Measurements from ENCODE around the gene TIGD2. TPM values are rescaled to one million over a fixed set of nuclear protein-coding genes. Genes with fewer than 3 reads are reported as not detected.

The TIGD2 gene
- total RNA-seq, 4 donors from 2014 or later, result 1.9 to 3.6 (median 2.0) TPM

DNA sequence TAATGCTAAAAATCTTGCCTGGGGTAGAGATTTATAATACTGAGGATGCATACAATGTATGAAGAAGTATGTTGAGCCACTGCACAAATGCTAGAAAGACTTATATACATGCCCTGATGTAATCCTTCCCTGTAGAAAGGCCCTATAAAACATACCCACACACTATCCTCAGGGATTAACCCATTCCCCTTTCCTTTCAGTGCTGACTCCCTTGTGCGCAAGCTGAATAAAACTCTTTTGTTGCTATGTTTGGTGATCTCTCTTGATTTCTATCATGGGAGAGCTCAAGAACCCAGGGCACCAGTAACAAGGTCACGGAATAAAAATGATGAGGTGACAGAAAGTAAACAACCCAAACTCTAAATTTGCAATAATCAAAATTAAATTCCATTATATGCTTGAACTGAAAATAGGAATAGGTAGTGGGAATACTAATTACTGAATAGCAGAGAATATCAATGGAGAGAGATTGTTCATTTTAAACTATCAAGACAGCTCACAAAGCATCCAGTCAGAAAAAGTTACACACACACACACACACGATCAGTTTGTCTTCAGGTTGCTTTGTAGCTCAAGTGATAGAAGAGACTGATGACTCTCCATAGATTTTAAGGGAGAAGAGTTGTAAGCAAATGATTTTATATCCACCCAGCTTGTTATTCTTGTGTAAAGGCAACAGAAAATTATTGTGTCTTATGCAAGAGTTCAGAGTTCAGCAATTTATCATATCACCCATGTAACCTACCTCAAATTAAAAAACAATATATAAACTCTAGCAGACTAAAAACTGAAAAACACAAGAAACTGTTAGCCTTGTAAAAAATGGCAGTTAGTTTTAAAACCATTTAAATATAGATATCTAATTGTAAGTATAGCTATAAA lies 14.8 kb downstream of the TIGD2 start:
- TF ChIP-seq EP300 (IDR thresholded peaks at IDR 0.05), result no peak
- TF ChIP-seq, protein P1, sequence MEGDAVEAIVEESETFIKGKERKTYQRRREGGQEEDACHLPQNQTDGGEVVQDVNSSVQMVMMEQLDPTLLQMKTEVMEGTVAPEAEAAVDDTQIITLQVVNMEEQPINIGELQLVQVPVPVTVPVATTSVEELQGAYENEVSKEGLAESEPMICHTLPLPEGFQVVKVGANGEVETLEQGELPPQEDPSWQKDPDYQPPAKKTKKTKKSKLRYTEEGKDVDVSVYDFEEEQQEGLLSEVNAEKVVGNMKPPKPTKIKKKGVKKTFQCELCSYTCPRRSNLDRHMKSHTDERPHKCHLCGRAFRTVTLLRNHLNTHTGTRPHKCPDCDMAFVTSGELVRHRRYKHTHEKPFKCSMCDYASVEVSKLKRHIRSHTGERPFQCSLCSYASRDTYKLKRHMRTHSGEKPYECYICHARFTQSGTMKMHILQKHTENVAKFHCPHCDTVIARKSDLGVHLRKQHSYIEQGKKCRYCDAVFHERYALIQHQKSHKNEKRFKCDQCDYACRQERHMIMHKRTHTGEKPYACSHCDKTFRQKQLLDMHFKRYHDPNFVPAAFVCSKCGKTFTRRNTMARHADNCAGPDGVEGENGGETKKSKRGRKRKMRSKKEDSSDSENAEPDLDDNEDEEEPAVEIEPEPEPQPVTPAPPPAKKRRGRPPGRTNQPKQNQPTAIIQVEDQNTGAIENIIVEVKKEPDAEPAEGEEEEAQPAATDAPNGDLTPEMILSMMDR (IDR thresholded peaks at IDR 0.05), result no peak
- no peak for TF ChIP-seq POLR2A (IDR thresholded peaks at IDR 0.05)
- Histone ChIP-seq H3K4me1 (no peaks in the 10 kb centered on the region), H3K4me3 (no peak overlapping the region), H3K9me3 (no peaks in the 10 kb centered on the region), H3K27ac (no peak overlapping the region), H3K36me3 (no peaks in the 10 kb centered on the region), H3K27me3 (no peaks in the 10 kb centered on the region)
- WGBS, 2 donors, result 64 to 69% methylated on average over 3 of the region's 3 CpGs
- DNase-seq (ENCODE audit: low spot score in 2 of 2), result no peak

DNA sequence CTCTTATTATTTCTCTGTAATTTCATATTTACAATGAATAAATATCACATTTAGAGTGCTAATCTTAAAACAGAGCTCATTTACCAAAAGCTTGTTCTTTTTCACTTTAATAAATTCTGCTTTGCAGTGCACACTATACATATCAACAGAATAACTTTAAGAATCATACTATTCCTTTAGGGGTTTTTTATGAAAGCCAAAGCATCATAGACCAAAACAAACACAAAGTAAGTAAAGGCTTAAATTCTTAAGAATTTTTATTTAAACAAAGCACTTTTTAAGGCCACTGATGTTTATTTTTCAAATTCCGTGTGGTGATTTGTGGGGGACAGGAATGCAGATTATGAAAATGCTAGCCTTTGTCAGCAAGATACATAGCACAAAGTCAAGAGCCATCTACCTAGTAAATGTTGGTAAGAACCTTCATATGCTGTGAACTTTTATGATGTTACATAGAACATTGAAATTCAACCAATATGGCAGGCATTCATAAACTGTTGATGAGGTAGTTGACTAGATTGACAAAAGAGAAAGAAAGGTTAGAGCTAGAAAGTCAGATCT lies 17.8 kb downstream of the TIGD2 start:
- no peaks in the 10 kb centered on the region for H3K36me3 ChIP-seq
- no peaks in the 10 kb centered on the region for H3K9me3 ChIP-seq
- no peak overlapping the region for H3K4me3 ChIP-seq
- no peaks in the 10 kb centered on the region for H3K4me1 ChIP-seq
- DNase-seq (ENCODE audit: low spot score in 2 of 2), result no peak
- no peaks in the 10 kb centered on the region for H3K27me3 ChIP-seq
- no peak overlapping the region for H3K27ac ChIP-seq
- WGBS, 2 donors, result 33 to 46% methylated on average over 1 of the region's 1 CpG
- TF ChIP-seq, protein P1 (IDR thresholded peaks at IDR 0.05), result no peak
- TF ChIP-seq EP300 (IDR thresholded peaks at IDR 0.05), result no peak
- TF ChIP-seq POLR2A (IDR thresholded peaks at IDR 0.05), result no peak

DNA sequence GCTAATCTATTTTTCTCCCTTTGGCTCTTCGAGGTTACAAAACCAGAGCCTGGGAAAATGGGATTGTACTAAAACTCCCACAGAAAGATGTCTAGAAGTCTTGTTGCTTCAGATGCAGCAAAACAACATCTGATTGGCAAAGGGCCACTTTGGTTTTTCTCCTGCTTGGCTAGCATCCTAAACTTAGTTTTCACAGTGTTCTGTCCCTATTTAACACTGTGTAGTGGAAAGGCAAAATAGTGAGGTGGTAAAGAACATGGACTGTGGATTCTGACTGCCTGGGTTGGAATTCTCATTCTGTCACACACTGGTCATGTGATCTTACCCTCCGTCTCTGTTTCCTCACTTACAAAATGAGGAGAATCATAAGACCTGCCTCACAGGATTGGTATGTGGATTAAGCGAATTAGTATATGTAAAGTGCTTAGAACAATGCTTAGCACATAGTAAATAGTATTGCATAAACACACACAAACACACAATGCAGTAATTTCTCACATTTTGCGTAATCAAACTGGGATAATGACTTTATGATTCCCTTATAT lies 23.5 kb downstream of the TIGD2 start:
- DNase-seq (ENCODE audit: low spot score in 2 of 2), result peak in 1 of 2 donors; percentile 28
- no peaks in the 10 kb centered on the region for H3K9me3 ChIP-seq

DNA sequence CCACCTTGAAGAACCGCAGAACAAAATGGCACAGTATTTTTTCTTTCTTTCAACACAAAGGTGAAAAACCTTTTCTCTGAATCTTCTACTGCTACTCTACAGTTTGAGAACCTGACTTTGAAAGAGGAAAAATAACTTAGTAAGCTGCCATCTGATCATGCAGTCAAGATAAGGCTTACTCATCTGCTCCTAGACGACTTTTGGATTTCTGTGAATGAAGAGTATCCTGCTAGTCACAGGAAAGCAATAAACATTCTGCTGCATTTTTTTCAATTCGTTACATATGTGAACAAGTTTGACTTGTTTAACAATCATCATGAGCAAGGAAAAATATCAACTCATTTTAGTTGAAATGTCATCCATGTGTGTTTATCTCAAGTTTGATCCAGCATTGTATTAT lies 25.2 kb downstream of the TIGD2 start:
- Histone ChIP-seq H3K9me3 (no peaks in the 10 kb centered on the region), H3K27ac (no peak overlapping the region), H3K4me1 (peaks cover 0 to 8% (median 2%) of the 10 kb centered on the region in 4 donors), H3K4me3 (no peak overlapping the region), H3K27me3 (no peaks in the 10 kb centered on the region), H3K36me3 (no peaks in the 10 kb centered on the region)
- DNase-seq (ENCODE audit: low spot score in 2 of 2), result no peak
- TF ChIP-seq POLR2A (IDR thresholded peaks at IDR 0.05), result no peak
- no peak for TF ChIP-seq EP300 (IDR thresholded peaks at IDR 0.05)
- 55 to 57% methylated on average over 3 of the region's 3 CpGs for WGBS, 2 donors

More for the DNA sequence above, 23.5 kb downstream of the TIGD2 start:
- no peak overlapping the region for H3K4me3 ChIP-seq
- TF ChIP-seq EP300 (IDR thresholded peaks at IDR 0.05) (peak in 1 of 2 donors; percentile 14), POLR2A (IDR thresholded peaks at IDR 0.05) (no peak)
- TF ChIP-seq, protein P1 (IDR thresholded peaks at IDR 0.05), result no peak
- no peaks in the 10 kb centered on the region for H3K36me3 ChIP-seq
- no peaks in the 10 kb centered on the region for H3K27me3 ChIP-seq
- H3K27ac ChIP-seq, result no peak overlapping the region
- 35 to 40% methylated on average over 4 of the region's 4 CpGs for WGBS, 2 donors
- peaks cover 0 to 8% (median 2%) of the 10 kb centered on the region in 4 donors for H3K4me1 ChIP-seq

DNA sequence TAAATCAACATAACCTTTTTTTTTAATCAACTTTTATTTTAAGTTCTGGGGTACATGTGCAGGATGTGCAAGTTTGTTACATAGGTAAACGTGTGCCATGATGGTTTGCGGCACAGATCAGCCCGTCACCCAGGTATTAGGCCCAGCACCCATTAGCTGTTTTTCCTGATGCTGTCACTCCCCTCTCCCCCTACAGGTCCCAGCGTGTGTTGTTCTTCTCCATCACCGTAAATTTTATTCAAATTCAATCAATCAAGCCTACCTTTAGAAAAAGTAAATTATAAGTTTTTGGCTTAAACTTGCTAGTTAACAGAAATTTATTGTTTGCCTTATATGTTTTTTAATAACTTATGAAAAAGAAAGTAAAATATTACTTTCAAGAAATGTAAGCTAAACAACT lies 25.9 kb downstream of the TIGD2 start:
- Histone ChIP-seq H3K4me3 (no peak overlapping the region), H3K27ac (no peak overlapping the region), H3K27me3 (no peaks in the 10 kb centered on the region), H3K4me1 (peaks cover 0 to 8% (median 2%) of the 10 kb centered on the region in 4 donors), H3K36me3 (no peaks in the 10 kb centered on the region), H3K9me3 (no peaks in the 10 kb centered on the region)
- TF ChIP-seq EP300 (IDR thresholded peaks at IDR 0.05), result no peak
- no peak for TF ChIP-seq POLR2A (IDR thresholded peaks at IDR 0.05)
- TF ChIP-seq, protein P1 (IDR thresholded peaks at IDR 0.05), result no peak
- 95% methylated on average over 5 of the region's 5 CpGs for WGBS, 2 donors
- DNase-seq (ENCODE audit: low spot score in 2 of 2), result no peak
